Activated T-helper 9 cell treated with anti-CD3 and anti-CD28 coated beads, Interleukin-2, amount 50 U/mL, for 16 hours (primary cell): ENCODE results near the gene RFLNA.
"Not testable (repeated sequence)": the region's sequence is repeated elsewhere in the genome, so short reads cannot be mapped to it uniquely, and the experiment has no call there.

ENCODE experiments used
- DNase-seq: peaks from one replicate; pipeline ENCODE4 v3.0.0-alpha.2; 2020; ENCODE audit warnings: low read depth

Gene RFLNA

GRCh38 chr12:124283326-124283725, 11.6 kb upstream of the RFLNA start:
- DNase-seq, result no peak

DNA sequence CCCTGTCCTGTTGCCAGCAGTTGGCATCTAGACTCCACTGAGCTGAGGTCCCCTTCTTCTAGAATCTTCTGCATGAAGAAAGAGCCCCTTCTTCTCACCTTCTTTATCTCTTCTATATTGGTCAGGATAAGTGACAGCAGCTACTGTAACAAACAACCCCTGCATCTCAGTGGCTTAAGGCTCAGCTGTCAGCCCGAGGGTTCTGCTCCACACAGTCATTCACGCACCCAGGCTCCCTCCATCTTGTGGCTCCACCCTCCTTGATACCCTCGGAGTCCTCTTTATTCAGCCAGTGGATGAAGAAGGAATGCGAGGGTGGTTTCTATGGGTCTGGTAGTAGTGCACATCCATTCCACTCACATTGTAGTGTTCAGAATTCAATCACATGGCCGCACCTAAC, 10.5 kb upstream of the RFLNA start:
- no peak for DNase-seq

DNA sequence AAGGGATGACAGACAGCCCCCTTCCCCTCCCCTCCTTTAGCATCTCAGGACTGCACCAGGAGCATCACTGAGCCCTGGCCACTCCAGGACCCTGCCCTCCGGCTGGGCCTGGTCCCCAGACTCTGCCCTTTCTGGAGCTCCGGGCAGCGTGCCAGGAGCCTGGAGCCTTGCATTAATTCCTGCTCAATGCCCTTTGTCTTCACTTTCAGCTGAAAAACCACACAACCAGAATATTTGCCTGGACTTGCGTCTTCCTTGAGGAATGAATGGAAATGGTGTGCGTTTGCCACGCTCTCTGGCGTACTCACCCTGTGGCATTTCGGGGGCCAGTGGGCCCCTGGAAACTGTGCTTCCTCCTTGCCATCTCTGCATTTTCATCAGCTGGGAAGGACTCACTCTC, 8.5 kb upstream of the RFLNA start:
- no peak for DNase-seq

- no peak for DNase-seq
Observed at GRCh38 chr12:124286971-124287370, 7.9 kb upstream of the RFLNA start.

DNA sequence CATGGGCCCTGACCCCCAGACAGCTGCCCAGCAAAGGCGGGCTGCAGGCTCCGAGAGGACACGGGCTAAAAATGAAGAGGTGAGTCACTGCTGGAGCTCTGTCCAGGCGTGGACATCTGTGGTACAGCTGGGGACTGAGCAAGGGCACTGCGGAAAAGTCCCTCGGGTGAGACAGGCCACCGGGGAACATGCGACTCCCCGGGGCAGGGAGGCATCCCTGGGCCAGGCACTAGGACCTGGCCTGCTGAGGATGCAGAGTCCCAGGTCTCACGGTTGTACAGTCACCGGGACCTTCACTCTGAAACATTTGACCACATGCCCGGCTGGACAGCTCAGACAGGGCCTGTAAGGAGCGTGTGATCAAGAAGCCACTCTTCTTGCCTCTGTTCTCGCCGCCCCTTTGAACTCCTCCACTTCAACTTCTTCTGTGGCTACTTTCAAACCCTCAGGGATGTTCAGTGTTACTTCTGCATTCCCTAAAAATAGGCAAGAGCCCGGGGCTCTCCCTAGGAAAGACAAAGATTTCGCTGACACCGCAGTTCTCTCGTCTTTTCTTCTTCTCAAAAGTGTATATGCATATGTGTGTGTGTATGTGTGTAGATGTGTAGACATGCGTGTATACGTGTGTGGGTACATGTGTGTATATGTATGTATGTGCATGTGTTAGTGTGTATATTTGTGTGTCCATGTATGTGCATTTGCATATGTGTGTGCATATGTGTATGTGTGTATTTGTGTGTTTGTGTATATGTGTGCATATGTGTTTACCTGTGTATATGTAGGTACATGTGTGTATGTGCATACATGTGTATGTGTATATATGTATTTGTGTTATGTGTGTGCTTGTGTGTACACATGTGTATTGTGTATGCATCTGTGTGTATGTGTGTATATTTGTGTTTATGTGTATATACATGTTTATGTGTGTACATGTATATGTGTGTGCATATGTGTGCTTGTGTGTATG, 5.0 kb upstream of the RFLNA start:
- DNase-seq, result no peak

- no peak for DNase-seq
Observed at GRCh38 chr12:124292385-124292784, 2.5 kb upstream of the RFLNA start.

DNA sequence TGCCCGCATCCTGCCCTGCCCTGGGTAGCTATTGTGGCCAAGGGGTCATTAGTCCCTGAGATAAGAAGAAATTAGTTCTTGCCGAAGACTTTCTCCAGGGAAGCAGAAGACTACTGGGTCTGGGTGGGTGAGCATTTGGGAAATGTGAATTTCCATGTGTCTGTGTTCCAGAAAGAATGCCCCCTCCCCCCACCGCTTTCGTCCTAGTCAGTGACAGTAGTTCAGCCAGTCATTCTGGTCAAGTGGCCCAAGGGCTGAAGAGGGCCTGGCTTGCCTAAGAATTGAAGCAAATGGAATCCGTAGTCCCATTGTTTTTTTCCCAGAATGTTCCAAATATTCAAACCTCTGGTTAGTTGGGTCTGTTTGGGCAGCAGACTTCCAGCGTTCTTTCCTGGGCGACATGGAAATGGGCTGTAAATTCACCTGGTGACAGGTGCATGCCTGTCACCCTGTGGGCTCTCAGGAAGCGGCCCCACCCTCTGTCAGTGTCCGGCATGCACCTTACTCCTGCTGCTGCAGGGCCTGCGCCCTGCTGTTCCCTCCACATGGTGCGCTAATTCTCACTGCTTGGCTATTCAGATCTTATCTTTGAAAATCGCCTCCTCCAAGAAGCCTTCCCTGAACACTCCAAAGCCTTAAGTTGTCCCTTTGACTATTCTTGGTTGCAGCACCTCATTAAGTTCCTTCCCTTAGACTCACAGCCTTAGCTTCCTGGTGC, 1.4 kb upstream of the RFLNA start:
- DNase-seq, result no peak

DNA sequence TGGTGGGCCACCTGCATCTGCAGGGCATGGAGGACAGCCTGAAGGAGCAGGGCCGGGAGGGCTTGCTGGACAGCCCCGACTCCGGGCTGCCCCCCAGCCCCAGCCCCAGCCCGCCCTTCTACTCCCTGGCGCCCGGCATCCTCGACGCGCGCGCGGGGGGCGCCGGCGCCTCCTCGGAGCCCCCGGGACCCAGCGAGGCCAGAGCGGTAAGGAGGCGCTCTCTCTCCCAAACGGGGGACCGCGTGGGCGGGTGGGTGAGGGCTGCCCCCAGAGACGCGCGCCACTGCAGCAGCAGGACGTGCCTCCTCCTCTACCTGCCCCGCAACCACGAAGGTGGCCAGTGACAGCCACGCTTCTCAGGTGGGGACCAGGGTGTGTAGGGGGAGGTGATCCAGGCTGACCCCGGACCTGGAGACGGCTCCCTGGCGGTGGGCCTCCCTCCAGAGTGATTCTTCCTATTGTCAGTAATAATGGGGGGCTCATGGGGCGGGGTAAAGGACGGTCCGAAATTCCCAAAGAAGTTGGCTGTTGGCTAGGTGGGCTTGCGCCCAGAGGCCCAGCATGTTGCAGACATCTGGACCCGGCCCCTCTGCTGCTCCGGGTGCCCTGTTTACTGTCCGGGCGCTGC, 652 bp downstream of the RFLNA start:
- no peak for DNase-seq

- DNase-seq, result no peak
Observed at GRCh38 chr12:124296295-124296915, 1.5 kb downstream of the RFLNA start.

- DNase-seq, result no peak
Observed at GRCh38 chr12:124296916-124297351, 2.0 kb downstream of the RFLNA start.

GRCh38 chr12:124297389-124297788, 2.5 kb downstream of the RFLNA start:
- no peak for DNase-seq

GRCh38 chr12:124297856-124298255, 3.0 kb downstream of the RFLNA start:
- DNase-seq, result no peak

DNA sequence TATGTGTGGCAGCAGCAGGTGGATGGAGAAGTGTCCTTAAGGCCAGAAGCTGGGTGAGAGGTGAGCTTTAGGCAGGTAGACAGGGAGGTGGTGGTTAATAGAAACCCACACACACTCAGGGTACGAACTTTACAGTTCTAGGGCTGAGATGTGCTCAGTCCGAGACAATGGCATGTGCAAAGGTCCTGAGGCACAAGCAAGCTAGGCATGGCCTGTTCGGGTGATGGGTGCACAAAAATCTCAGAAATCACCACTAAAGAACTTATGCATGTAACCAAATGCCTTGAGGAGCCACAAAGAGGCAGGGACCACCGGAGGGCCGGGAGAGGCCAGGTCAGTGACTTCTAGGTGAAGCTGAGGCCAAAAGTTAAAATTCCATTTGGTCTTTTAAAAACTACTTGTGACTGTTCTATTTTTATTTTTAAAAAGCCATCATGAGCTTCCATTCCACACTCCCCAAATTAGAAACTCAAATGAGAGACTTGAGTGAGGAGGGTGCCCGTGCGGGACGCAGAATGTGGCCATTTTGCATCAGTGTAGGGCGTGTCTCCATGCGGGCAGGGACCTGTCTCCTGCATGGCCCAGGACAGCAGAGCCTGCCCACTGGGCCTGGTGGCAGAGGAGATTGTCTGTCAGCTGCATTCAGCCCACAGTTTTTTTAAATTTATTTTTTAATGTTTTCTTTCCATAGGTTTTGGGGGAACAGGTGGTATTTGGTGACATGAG, 4.0 kb downstream of the RFLNA start:
- no peak for DNase-seq

- DNase-seq, result no peak
Observed at GRCh38 chr12:124299628-124300388, 4.9 kb downstream of the RFLNA start.

- not testable (repeated sequence) for DNase-seq
Observed at GRCh38 chr12:124300657-124301056, 5.8 kb downstream of the RFLNA start.

DNA sequence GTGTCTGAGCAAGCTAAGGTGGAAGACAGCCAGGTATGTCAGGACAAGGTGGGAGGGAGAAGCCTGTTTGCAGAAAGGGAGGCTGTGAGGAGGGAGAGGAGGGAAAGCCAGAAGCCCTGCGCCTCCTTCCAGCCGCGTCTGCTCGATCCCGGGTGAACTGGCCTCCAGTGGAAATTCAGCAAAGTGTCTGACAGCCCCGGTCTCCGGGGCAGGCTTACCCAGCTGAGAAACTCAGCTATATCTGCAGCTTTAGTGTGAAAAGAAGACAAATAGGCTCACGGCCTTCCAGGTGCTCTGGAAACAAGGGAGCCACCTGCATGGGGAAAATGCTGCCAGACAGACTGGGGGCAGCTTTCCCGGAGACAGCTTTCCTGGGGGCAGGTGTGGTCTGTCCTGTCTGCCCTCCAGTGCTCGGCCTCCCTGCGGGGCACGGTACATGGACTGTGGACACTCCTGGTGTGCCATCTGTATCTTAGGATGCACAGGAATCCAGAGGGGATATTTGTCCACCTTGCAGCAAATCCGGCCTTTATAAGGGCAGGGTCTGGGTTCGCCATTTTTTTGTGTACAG, 6.3 kb downstream of the RFLNA start:
- DNase-seq, result no peak

DNA sequence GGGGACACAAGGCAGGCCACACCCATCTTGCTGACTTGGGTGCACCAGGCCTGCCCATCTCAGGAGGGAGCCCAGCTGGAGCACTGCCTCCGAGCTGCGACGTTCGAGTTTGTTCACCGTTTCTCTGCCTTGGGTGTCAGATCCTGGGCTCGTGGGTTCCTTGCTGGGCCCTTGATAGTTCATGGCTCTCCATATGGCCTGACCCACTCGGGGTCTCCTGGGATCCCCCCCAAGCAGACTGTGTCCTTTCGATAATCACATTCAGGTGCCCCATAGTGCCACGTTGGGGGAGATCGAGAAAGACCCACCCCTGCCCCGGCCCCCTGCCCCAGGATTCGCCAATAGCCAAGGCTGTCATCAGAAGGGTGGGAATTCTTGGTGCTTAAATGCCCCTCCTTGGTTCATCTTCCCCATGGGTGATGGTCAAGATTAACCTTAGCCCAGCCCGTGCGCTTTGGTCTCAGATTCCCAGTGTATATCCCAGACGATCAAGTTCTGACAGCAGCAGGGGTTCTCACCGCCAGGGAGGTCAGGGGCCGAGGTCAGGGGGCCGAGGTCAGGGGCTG, 7.4 kb downstream of the RFLNA start:
- no peak for DNase-seq

DNA sequence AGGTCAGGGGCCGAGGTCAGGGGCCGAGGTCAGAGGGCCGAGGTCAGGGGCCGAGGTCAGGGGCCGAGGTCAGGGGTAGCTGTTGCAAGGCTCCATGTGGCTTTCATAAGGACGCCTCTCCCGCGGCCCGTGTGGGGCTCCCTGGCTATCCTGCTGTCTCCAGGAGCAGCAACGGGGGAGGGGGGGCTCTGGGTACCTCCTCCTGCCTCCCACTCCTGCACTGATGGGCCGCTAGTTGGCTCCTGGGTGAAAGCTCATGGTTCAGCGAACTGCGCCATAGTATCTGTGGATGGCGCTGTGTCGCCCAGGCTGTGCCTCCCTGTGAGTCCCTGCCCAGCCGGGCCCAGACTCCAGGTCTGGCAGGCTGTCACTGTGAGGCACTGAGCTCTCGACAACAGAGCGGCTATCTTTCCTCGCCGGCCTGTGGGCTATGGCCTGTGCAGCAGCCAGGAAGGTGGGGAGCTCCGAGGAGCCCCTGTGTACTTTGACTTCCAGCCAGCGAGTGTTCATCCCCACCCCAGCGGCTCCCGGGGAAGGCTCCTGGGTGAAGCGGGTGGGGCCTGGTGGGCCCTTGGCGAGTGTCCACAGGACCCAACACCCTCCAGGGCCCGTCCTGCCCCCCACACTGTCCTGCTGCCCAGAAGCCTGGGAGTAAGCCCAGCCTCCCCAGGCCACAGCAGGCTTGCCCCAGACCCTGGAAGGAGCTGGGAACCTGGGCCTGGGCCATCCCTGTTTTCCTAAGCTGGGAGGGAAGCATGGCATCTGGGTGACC, 8.1 kb downstream of the RFLNA start:
- no peak for DNase-seq

DNA sequence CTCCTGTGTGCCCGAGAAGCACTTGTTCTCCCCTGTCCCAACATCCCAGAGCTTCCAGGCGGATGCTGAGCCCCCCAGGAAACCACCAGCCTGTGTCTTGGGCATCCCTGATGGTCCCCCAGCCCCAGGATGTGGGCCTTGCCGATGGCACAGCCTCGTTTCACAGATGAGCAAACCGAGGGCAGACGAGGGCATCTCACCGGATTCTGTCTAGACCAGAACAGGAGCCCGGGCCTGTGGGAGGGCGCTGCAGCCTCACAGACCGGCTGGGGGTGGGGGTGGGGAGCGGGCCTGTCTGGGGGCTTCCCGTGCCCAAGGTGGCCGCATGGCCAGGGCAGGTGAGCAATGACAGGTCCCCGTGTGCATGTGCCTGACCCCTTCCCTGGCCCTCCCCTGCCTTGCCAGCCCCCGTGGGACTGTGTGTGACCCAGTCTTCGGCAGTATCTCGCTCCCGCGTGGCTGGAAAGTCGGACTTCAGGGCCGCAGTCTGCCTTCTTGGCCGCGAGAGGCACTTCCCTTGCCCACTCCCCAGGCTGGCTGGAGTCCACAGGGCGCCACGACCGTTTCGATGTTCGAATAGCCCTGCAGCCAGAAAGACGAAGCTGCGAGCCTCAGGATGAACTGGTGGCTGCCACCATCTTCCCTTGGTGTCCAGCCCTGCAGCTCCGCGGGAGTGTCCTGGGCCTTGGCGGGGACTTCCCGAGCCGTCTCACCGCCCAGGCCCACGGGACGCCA, 8.9 kb downstream of the RFLNA start:
- DNase-seq, result no peak
